Activated CD4-positive, alpha-beta T cell treated with anti-CD3 and anti-CD28 coated beads, Interleukin-10, Interleukin-2, amounts not matched to agents 100 ng/mL and 50 ng/mL, durations not matched to agents 16 hours and 8 hours (primary cell): ENCODE measurements around the gene ASPN.
"Not testable (repeated sequence)": the region's sequence is repeated elsewhere in the genome, so short reads cannot be mapped to it uniquely, and the experiment has no call there.

Experiments used
- DNase-seq: peaks from one replicate; pipeline ENCODE4 v3.0.0-alpha.2; 2020

ASPN gene

GRCh38 chr9:92467041-92467440 is 15.3 kb downstream of the ASPN start:
- no peak for DNase-seq

- DNase-seq: no peak
Measured at GRCh38 chr9:92463984-92464383, 18.3 kb downstream of the ASPN start.

- DNase-seq: no peak
Measured at GRCh38 chr9:92463387-92463786, 18.9 kb downstream of the ASPN start.

GRCh38 chr9:92457576-92457975 is 24.7 kb downstream of the ASPN start:
- no peak for DNase-seq

GRCh38 chr9:92455217-92455616 is 27.1 kb downstream of the ASPN start:
- peak; percentile 21 for DNase-seq

- no peak for DNase-seq
Measured at GRCh38 chr9:92446536-92446935, 35.8 kb downstream of the ASPN start.

- DNase-seq: no peak
Measured at GRCh38 chr9:92444841-92445240, 37.5 kb downstream of the ASPN start.

GRCh38 chr9:92440751-92441046 is 41.6 kb downstream of the ASPN start:
- peak; percentile 71 for DNase-seq

- DNase-seq: no peak
Measured at GRCh38 chr9:92439921-92440750, 42.2 kb downstream of the ASPN start.

GRCh38 chr9:92438900-92439526 is 43.3 kb downstream of the ASPN start:
- DNase-seq: no peak

- no peak for DNase-seq
Measured at GRCh38 chr9:92435263-92435662, 47.0 kb downstream of the ASPN start.

- peak; percentile 24 for DNase-seq
Measured at GRCh38 chr9:92432972-92433548, 49.2 kb downstream of the ASPN start.

GRCh38 chr9:92432350-92432749 is 50.0 kb downstream of the ASPN start:
- DNase-seq: no peak

- DNase-seq: no peak
Measured at GRCh38 chr9:92429836-92430235, 52.5 kb downstream of the ASPN start.

- DNase-seq: no peak
Measured at GRCh38 chr9:92426501-92427145, 55.7 kb downstream of the ASPN start.

GRCh38 chr9:92425474-92425873 is 56.8 kb downstream of the ASPN start:
- DNase-seq: no peak

- DNase-seq: no peak
Measured at GRCh38 chr9:92424340-92424739, 58.0 kb downstream of the ASPN start, which contains the start of gene OMD. OMD (minus strand) TSS chr9:92424471; CDS start chr9:92417558, 6,913 bp downstream.

- DNase-seq: no peak
Measured at GRCh38 chr9:92423612-92424011, 58.7 kb downstream of the ASPN start.

GRCh38 chr9:92422611-92423338 is 59.5 kb downstream of the ASPN start:
- DNase-seq: no peak

GRCh38 chr9:92414566-92414965 is 67.7 kb downstream of the ASPN start:
- no peak for DNase-seq

GRCh38 chr9:92411157-92411556 is 71.1 kb downstream of the ASPN start:
- not testable (repeated sequence) for DNase-seq

GRCh38 chr9:92408747-92409478 is 73.4 kb downstream of the ASPN start:
- DNase-seq: no peak
